Activated CD4-positive, alpha-beta T cell treated with anti-CD3 and anti-CD28 coated beads, Interleukin-2, amount 50 U/mL, for 16 hours (primary cell): ENCODE measurements around the gene RGS6.

Source experiments
- DNase-seq: peaks from one replicate; pipeline ENCODE4 v3.0.0-alpha.2; 2020

RGS6 gene

DNA sequence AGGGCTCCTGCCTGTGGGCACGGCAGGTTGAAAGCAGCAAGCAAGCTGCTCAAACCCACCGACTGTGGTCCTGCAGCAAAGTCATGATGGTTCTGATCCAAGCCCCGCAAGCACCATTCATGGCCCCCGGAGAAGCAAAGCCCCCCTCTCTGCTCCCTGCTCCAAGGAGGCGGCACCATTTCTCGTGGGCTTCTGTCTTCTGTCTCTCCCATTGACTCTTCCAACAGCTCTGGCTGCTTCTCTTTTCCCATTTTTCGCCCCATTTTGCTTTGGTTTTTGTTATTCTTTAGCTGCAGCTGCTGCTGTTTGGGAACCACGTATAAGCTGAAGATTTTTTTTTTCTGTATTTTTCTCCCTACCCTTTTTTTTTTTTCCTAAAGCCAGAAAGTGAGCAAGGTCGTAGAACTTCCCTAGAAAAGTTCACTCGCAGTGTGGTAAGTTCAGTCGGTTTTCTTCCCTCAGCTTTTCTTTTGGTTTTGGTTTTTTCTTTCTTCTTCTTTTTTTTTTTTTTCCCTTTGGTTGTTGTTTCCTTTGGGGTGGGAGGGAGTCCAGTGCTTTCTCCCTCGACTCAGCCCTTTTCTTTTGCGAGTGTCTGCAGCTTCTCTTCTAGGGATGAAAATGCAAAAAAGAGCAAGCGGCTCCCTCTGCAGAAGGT is 607.6 kb downstream of the RGS6 start:
- no peak for DNase-seq

DNA sequence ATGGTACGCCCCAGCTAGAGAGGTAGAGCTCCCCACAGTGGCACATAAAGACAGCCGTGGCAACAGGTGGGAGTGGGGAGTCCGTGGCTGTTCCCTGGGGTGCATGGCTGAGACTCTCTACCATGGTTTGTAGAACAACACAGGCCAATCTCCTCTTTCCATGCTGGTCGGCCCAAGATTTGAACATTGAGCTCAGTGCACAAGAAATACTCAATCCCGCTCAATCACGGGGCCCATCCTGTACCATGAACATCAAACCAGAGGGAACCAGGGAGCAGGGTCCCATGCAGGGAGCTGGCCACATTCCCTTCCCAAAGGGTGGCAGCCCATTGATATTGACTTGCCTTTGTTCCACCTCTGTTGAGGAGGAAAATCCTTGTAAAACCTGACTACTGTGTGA is 608.6 kb downstream of the RGS6 start:
- no peak for DNase-seq

DNA sequence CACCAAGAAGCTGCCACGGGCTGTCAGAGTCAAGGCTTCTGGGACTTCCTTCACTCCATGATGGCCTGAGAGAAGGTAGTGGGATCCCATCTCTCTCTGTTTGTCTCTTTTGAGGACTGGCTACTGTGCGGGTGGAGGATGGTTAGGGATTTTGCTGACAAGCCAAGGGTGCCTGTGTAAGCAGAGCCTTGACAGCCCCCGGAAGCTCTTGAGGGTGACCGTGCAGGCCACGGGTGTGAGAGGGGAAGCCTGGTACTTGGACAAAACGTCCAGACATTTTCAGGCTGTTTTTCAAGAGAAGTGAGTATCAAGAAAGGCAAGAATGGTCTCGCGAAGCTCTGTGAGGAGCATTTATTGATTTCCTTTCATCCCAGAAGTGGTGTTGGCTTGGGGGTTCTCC is 609.3 kb downstream of the RGS6 start:
- DNase-seq = no peak

DNA sequence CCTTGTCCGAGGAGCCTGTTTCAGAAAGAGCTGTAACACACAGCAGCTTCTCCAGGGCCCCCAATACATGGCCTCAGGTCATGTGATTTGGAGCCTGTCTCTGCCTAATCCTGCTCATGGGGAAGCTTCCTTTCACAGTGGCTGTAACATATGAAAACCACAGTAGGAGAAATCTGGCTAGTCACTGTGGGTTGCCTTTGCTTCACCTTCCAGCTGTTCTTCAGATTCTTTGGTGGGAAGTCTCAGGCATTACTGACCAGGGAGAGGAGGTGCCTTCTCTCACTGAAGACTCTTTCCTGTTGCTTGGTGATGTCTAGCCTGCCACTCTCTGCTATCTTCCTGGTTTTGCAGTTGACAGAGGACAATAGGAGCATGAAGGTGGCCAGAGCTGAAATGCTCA is 611.1 kb downstream of the RGS6 start:
- DNase-seq = no peak

DNA sequence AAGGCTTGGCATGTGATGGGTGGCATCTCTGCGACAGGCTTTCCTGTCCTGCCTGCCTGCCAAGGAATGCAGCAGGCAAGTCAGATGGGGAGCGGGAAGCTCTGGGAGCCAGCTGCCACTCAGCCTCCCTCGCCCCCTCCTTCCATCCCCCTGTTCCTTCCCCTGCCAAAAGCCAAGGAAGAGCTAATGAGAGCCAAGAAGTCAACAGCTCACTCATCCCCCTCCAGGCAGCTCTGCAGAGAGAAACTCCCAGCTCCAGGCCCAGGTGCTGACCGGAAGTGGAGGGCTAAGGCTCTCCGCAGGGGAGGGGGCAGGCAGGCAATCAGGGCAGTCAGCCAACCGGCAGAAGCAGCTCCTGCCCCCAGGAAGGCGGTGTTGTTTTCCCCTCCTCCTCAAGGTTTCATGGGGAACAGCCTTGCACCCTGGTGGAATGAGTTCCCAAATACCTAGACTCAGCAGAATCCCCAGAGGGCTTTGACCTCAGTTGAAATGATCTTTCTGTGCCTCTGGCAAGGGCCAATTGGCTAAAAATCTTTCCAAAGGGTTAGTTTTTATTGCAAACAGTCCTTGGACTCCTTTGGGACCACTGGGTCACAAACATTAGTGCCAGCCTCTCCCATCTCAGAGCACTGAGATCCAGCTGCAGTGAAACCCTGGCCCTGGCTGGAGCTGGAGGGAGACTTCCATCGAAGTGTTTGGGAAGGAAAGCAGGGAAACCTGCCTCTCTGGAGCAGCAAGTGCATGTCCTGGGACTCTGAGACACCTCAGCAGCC is 612.6 kb downstream of the RGS6 start:
- DNase-seq = no peak

DNA sequence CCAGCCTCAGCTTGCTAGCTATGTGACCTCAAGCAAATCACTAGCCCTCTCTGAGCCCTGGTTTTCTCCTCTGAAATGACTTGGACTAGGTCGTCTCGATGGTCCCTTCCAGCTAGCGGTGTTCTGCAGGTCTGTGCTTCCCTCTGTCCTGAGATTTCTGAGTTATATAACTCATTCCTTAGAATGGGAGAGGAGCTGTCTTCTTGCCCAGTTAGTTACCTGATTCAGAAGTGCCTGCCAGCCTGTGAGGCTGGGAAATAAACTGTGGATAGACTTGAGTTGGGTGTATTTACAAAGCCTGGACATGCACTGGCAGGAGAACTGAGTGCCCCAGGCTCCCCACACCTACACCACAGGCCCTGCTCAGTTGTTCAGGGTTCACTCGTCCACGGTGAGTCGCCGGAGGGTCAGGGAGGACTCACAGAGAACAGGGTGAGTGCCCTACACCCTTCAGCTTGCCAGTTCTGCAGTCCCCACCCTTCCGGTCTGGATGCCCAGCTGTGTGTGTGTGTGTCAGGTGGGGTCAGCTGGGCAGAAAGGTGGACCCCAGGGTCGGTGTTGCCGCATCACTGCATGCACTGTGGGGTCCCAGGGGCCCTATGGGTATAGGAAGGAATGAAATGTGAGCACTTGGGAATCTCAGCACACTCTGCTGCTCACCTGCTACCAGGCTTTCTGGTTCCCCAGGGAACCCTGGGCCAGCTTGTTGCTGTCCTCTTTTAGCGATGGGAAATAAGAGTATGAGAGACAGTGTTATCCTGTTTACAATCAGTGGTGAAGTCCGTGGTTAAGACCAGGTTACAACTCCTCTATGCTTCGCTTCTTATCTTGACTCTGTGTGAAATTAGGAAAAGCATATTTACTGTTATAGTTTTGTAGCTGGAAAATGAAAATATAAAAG is 613.4 kb downstream of the RGS6 start:
- DNase-seq = no peak

DNA sequence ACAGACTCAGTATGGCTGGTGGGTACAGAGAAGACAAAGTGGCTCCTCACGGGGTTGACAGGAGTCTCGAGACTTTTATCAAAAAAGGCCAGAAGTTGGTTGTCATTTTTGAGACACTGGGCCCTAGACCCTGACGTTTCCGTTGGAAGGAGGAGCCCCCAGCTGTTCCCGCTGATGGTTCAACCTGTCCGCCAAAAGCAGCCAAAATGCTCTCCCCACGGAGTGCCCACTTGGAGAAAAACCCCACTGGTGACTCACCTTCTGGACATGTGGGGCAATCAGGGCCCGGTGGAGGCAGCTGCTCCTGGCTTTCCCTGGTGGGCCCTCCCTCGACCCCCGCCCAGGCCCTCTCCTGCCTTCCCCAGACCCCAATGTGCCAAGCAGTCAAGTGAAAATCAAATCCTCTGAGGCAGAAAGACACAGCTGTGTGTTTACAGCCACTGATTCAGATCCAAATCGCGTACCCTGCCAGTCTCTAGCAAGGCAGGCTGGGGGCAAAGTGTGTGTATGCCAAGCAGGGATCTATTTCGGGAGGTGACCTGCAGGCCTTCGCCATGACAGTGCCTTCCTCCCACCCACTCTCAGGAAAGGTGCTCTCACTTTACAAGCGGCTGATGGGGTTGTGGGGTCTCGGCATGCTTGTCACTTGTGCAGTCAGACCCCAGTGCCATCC is 614.3 kb downstream of the RGS6 start:
- no peak for DNase-seq

DNA sequence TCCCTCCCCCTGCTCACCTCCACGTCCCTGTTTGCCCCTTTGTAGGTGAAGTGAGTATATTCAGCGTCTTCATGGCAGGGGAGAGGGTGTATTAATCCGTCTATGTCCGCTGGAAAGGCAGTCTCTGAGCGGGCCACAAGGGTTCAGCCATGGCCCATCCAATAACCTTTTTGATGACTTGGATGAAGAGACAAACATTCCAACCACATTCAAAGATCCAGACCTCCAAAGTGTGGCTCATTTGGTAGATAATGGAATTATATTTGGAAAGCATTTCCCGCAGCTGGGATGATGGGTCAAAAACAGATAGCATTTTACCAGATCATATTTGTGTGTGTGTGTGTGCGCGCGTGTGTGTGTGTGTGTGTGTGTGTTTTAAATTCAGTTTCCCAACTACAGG is 615.8 kb downstream of the RGS6 start:
- no peak for DNase-seq

DNA sequence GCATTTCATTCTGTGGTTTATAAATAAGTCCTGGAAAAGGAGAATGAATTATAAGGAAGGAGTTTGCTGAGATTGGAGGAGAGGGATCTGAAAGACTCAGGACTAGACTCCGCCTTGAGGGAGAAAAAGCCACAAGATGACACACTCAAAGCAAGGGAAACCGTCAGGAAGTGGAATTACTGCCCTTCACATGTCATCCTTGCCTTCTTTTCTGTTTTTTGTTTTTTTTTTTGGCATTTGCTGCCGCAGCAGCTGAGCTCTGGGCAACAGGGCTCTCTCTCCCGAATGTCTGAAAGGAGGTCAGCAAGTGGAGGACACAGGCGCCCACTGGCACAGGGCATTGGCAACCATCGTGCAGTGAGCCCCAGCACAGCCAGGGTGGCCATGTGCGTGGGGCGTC is 616.8 kb downstream of the RGS6 start:
- no peak for DNase-seq

DNA sequence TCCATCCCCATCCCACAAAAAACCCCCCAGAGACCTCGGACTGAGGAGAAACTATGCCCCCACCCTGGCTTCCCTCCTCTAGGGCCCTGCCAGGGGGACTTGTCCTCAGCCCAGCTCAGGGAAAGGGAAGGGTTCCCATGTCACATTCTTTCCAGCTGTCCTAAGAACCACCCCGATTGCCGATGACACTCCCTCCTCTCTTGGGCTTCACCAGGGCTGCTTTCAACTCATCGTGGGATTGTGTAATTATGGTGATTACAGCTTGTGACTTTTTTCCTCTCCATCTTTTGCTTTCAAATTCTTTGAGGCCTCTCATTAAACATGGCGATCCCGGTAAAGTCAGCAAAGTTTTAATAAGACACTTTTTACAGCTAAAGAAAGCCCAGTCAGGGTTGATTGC is 617.6 kb downstream of the RGS6 start:
- DNase-seq = no peak

DNA sequence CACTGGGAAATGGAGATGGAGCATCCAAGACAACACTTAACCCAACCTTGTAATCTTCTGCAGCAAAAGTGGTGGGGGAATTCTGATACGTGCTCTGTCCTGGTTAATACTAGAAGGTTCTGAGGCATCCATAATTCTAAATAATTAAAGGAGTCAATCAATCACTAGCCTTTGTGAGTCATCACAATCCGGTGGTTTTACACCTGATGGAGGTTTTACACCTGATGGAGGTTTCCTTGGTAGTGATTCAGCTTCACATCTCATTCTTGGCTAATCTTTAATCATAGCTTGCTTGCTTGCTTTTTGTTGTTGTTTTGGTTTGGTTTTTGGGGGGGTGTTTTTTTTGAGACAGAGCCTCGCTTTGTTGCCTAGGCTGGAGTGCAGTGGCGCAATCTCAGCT is 618.3 kb downstream of the RGS6 start:
- no peak for DNase-seq

DNA sequence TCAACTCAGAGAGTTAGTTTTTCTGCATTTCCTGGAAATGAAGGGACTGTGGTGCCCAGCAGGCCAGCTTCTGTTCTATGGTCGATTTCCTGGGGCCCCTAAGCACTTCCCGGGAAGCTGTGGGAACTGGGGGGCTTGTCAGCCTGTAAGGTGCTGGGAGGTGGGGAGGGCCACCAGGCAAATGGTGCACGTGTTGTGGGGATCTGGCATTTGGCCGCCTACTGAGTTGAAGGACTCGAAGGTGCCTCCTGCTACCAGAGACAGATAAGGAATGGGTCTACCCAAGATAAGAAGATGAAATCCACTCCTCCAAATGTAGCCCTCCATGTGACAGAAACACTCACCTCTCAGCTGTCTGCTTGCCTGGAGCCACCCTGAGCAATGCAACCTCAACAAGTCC is 620.0 kb downstream of the RGS6 start:
- DNase-seq = no peak

DNA sequence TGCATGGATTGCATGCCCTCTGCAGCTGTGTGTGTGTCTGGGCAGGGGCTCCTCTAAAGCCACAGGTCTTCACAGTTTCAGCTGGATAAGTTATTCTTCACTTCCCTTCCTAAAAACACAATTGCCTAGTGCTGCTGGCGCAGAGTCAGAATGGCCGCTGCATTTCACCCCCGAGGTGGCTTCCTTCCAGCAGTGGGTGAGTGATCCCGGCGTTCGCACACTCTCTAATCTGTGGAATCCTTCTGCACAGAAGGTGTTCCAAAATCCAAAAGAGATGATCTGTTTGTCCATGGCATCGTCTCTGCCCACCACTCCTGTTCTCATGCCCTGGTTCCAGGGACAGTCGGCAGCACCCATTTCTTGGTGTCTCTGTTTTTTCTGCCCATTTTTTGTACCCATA is 620.9 kb downstream of the RGS6 start:
- no peak for DNase-seq

DNA sequence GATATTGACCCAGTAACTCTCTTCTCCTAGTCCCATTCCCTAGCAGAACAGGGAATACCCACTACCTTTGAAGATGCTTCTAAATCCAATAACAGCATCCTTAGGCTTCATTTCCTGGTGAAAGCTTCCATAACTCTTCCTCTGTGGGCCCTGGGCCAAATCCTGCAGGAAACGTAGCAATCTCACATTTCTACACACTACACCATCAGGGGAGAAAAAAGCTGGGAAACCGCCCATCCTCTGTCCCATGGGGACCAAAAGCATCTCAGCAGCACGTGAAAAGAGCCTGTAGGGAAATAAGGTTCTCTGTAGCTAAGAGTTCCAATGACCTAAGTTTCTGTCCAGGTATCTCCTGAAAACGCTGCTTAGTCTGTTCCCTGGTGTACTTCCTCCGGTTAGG is 621.4 kb downstream of the RGS6 start:
- DNase-seq = no peak

DNA sequence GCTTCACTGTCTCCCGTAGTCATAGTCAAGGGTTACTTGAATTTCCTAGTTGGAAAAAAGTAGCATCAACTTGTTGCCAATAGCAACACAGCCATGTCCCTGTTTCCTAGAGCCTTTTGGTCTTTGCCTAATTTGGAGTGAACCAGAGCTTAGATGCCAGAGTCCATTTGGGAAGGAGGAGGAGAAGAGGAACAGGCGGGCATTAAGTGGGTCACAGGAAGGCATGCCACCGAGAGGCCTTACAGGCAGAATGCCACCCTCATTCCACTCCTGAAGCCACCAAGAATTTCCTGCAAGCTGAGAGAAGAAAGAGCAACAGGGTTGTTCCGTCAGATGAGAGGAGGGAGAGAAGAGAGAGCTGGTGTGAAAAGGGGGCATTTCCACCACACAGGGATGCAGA is 622.2 kb downstream of the RGS6 start:
- no peak for DNase-seq

DNA sequence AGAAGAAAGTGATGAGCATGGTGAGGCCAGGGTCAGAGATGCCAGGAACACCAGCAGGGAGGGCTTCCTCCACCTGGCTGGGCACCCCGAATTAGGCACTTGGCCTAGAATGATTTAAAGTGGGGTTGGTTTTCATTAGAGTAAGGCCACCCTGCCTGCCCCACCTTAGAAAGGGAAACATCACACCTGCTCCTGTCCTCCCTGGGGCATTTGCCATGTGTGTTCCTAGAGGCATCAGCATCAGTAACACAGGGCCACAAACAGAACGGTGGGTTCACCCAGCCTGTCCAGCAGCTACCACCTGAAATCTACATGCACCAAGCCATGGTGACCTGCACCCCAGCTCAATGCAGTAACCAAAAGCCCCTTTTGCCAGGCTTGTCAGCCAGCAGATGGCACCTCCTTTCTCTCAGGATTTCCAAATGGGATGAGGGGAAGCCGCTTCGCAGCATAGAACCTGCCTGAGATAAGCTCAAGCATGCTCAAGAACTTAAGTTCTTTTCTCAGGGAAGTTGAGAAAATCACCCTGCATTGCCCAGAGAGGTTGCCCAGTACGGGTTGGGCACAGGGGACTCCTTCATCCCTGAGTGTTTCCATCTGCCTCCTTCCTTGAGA is 622.9 kb downstream of the RGS6 start:
- DNase-seq = no peak

DNA sequence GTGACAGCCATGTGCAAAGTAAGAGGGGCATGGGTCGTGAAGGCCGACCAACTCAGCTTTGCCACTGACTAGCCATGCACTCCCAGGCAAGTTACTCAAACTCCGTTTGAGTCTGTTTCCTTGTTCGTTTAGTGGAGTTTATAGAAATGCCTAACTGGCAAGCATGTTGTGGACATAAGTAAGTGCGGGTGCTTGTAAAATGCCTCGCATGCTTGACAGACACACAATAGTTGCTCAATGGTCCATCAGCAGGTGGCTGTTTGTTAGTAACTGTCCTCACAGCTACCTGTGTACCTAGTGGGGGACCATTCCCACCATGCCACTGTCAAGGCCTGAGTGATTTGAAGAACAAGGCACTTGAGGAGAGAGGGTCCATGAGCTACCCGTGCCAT is 623.4 kb downstream of the RGS6 start:
- DNase-seq = no peak

DNA sequence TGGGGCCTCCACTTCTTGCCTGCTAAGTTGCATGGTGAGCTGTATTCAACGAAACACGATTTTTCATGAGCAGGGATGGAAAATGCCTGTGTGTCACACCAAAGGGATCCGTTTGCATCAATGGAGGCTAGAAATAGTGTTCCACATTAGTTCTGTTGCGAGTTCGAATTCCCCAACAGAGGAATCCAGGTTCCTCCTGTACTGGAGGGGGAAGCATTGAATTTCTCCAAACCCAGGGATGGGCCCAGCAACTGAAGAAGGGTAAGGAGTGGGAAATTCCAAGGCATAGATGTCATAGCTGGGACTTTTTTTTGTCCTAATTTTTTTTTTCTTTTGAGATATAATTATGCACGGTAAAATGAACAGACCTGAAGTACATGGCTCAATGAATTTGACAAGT is 625.4 kb downstream of the RGS6 start:
- DNase-seq = no peak

DNA sequence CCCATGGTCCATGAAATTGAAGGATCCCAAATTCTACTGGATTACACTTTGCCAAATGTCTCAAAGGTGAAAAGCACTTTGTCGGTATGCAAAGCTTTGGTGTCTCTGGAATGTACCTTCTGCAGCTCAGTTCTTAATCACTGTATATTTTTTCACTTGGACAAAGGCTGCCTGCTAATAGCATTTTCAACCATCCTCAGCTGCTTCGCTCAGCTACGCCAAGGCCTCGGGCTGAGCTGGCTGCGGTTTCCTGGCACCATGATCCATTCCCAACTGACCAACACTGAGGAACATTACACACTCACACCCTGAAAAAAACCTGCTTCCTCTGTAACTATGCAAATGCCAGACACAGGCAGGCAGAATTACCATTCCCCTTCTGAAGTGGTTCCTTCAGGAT is 626.5 kb downstream of the RGS6 start:
- no peak for DNase-seq

DNA sequence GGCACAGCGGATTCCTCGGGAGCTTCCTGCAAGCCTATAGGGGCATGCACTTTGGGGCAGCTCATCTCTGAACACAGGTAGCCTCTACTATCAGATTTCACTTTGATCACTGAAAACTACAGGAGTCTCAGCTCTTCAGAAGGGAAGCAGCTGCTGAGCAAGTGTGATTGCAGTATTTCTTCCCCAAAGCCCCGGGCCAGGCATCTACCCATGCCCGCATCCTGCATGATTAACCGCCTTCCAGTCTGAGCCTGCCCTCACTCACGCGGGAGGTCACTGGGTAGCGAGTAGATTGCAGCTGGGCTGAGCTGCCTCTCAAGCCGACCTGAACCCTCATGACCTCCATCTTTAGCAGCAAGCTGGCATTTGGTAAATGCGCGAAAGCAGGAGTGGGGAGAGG is 627.0 kb downstream of the RGS6 start:
- no peak for DNase-seq

DNA sequence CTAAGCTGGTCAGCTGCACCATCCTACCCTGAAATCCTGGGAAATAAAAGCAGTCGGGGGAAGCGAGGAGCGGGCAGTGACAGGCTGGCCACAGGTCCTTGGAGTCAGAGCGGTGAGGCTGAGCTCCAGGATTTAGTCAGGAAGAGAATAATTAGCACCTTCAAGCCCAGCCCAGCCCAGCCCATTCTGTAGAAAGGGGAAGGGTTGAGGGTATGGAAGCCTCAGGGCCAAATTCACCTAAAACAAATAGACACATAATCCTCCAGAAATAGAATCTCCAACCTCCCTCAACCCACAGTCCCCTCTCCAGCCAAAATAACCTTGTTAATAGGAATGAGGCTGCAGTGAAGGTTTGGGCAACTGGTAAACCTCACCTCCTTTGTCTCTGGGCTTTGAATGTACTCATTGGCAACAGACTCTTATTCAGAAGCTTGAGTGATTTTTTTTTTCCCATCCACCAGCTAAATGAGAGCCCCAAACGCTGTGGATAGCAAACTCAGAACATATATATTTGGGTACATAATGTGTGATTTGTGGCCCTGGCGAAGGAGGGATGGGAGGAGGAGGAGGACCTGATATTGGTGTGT is 627.5 kb downstream of the RGS6 start:
- DNase-seq = no peak

DNA sequence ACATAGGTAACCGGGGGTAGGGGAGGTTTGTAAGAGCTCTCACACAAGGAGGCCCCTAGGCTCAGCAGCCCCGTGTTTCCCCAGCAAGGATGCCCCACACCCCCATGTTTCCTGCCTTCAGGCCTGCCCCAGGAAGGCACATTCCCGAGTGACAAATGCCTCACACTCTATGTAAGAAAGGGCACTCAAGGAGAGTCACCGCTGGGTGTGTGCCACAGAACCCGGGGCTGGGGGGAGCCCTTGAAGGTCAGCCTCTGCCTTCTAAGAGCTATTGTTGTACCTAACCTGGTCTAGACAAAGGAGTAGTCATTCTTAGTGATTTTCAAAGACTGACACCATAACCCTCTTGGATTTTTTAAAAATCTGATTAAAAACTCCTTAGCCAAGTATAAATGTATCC is 628.1 kb downstream of the RGS6 start:
- DNase-seq = no peak
